Skeletal muscle tissue (tissue), 4 donors: ENCODE measurements around the gene USP36. TPM values are rescaled to one million over a fixed set of nuclear protein-coding genes. Genes with fewer than 3 reads are reported as not detected.

Source experiments
- H3K27ac ChIP-seq: one replicate; pipeline ENCODE4 v1.7.0; 2013; ENCODE audit warnings: mild to moderate bottlenecking, low read depth, low read length, inconsistent platforms
- H3K27me3 ChIP-seq, 3 donors: one replicate each; pipeline ENCODE4 v1.7.0; 2013; ENCODE audit warnings: low read length in 3 of 3; ENCODE audit not compliant: control insufficient read depth in 3 of 3, insufficient read depth in 3 of 3
- H3K36me3 ChIP-seq, 3 donors: one replicate each; pipeline ENCODE4 v1.7.0; 2013; ENCODE audit warnings: low read length in 3 of 3; ENCODE audit not compliant: control insufficient read depth in 3 of 3, insufficient read depth in 3 of 3
- H3K4me1 ChIP-seq, 3 donors: one replicate each; pipeline ENCODE4 v1.7.0; 2013; ENCODE audit warnings: low read length in 3 of 3, mild to moderate bottlenecking in 3 of 3; ENCODE audit not compliant: control insufficient read depth in 3 of 3, insufficient read depth in 3 of 3
- H3K4me3 ChIP-seq, 3 donors: one replicate each; pipeline ENCODE4 v1.7.0; 2013; ENCODE audit warnings: low read length in 3 of 3
- H3K9ac ChIP-seq, 3 donors: one replicate each; pipeline ENCODE4 v1.7.0; 2013; ENCODE audit warnings: low read length in 3 of 3, mild to moderate bottlenecking in 3 of 3, moderate library complexity in 2 of 3, low read depth in 1 of 3
- H3K9me3 ChIP-seq, 3 donors: one replicate each; pipeline ENCODE4 v1.7.0; 2013; ENCODE audit warnings: low read length in 3 of 3; ENCODE audit not compliant: control insufficient read depth in 3 of 3
- total RNA-seq: library from RNA; depleted of rRNA; stranded (reverse); fragments of >200 nt; gene quantifications from one replicate; pipeline ENCODE4 v1.2.3, GENCODE V29; 2014
- donor health status: Osteomylitis.

The USP36 gene
- total RNA-seq, 1 donor from 2014 or later, result 25.6 TPM

DNA sequence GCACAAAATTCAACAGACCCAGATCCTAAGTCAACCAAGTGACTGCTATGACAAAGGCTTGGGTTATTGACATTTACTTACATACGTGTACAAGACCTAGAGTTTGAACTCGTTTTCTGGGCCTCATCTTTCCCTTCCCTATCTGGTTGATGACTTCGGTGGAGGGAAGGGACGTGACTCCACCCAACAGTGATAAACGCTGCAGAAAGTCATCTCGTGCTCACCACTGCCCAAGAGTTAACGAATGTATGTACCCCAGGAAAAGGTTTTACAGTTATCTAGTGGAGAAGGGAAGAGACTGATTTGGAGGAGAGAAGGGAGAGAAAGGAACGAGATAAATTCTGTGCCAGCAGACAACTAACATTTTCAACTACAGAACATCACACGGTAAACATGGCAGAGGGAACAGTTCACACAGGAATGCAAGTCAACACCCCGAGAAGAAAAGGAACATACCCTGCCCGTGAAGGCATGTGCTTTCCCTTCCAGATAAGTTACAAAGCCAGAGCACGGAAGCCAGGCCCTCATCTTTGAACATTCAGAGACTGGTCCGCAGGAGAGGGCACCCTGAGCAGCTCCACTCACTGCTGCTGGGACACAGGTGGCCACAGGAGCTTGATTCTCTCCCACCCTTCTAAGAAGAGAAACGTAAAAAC, 44.6 kb downstream of the USP36 start:
- H3K36me3 ChIP-seq, result peaks cover 39 to 51% (median 45%) of the 10 kb centered on the region in 3 donors
- H3K4me1 ChIP-seq, result peaks cover 35 to 76% (median 68%) of the 10 kb centered on the region in 3 donors
- H3K4me3 ChIP-seq, result no peak overlapping the region
- no peaks in the 10 kb centered on the region for H3K27me3 ChIP-seq
- peak overlapping the region in 1 of 3 donors; percentile 40 for H3K9ac ChIP-seq
- H3K27ac ChIP-seq, result peak overlapping the region; percentile 69
- H3K9me3 ChIP-seq, result no peaks in the 10 kb centered on the region

DNA sequence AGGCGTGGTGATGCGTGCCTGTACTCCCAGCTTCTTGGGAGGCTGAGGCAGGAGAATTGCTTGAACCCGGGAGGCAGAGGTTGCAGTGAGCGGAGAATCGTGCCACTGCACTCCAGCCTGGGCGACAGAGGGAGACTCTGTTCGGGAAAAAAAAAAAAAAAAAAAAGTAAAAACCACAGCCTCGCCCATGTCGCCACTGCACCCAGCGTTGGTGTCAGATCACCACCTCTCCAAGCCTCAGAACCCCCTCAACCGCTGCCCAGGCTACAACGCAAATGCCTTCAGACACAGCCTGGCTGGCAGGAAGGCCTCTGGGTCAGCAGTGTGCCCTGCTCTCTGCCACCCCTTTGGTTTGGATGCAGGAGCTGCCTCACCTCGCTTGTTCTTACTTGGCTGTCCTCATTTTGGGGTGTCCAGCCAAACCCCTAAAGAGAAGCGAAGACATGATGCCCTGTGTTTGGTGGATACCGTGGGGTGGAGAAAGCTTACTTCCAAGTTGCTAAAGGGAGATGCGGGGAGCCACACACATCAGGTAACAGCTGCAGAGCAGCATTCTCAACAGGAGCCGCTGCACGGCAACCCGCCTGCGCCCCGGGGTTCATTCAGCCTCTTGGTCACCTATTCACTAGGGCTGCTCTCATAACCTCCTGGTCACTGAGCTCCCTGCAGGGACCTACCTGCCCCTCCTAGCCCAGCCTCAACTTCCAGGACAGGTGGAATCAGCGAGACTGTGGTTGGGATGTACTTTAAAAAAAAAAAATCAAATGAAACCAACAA, 45.6 kb downstream of the USP36 start:
- H3K27ac ChIP-seq, result peak overlapping the region; percentile 69
- H3K27me3 ChIP-seq, result no peaks in the 10 kb centered on the region
- H3K9ac ChIP-seq, result no peak overlapping the region
- peaks cover 38 to 81% (median 66%) of the 10 kb centered on the region in 3 donors for H3K4me1 ChIP-seq
- H3K9me3 ChIP-seq, result no peaks in the 10 kb centered on the region
- no peak overlapping the region for H3K4me3 ChIP-seq
- peaks cover 36 to 49% (median 45%) of the 10 kb centered on the region in 3 donors for H3K36me3 ChIP-seq

DNA sequence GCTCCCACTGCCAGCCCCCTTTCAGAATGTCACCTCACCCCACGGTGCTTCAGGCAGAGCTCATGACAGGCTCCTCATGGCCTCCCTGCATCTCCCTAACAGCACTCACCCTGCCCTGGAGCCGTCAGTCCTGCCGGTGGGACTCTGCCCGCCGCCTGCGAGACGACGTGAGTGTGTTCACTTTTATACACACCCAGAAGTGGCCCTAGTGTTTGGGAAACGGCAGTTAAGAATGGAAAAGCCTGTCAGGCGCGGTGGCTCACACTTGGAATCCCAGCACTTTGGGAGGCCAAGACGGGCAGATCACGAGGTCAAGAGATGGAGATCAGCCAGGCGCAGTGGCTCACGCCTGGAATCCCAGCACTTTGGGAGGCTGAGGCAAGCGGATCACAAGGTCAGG, 46.2 kb downstream of the USP36 start:
- Histone ChIP-seq H3K27me3 (no peaks in the 10 kb centered on the region), H3K9ac (peak overlapping the region in 1 of 3 donors; percentile 64), H3K4me1 (peaks cover 45 to 87% (median 70%) of the 10 kb centered on the region in 3 donors), H3K9me3 (no peaks in the 10 kb centered on the region), H3K27ac (peak overlapping the region; percentile 65), H3K36me3 (peaks cover 33 to 45% (median 45%) of the 10 kb centered on the region in 3 donors), H3K4me3 (no peak overlapping the region)

GRCh38 chr17:78793968-78794367, 46.6 kb downstream of the USP36 start:
- peaks cover 29 to 41% (median 40%) of the 10 kb centered on the region in 3 donors for H3K36me3 ChIP-seq
- H3K9ac ChIP-seq, result peak overlapping the region in 1 of 3 donors; percentile 64
- H3K4me1 ChIP-seq, result peaks cover 49 to 87% (median 74%) of the 10 kb centered on the region in 3 donors
- no peaks in the 10 kb centered on the region for H3K27me3 ChIP-seq
- H3K4me3 ChIP-seq, result no peak overlapping the region
- no peaks in the 10 kb centered on the region for H3K9me3 ChIP-seq
- peak overlapping the region; percentile 65 for H3K27ac ChIP-seq

- Histone ChIP-seq H3K9me3 (no peaks in the 10 kb centered on the region), H3K4me1 (peaks cover 49 to 82% (median 70%) of the 10 kb centered on the region in 3 donors), H3K27me3 (no peaks in the 10 kb centered on the region), H3K4me3 (peak overlapping the region in 1 of 3 donors; percentile 35), H3K9ac (no peak overlapping the region), H3K36me3 (peaks cover 24 to 37% (median 35%) of the 10 kb centered on the region in 3 donors), H3K27ac (peak overlapping the region; percentile 65)
Measured at GRCh38 chr17:78793415-78793814, 47.2 kb downstream of the USP36 start.

DNA sequence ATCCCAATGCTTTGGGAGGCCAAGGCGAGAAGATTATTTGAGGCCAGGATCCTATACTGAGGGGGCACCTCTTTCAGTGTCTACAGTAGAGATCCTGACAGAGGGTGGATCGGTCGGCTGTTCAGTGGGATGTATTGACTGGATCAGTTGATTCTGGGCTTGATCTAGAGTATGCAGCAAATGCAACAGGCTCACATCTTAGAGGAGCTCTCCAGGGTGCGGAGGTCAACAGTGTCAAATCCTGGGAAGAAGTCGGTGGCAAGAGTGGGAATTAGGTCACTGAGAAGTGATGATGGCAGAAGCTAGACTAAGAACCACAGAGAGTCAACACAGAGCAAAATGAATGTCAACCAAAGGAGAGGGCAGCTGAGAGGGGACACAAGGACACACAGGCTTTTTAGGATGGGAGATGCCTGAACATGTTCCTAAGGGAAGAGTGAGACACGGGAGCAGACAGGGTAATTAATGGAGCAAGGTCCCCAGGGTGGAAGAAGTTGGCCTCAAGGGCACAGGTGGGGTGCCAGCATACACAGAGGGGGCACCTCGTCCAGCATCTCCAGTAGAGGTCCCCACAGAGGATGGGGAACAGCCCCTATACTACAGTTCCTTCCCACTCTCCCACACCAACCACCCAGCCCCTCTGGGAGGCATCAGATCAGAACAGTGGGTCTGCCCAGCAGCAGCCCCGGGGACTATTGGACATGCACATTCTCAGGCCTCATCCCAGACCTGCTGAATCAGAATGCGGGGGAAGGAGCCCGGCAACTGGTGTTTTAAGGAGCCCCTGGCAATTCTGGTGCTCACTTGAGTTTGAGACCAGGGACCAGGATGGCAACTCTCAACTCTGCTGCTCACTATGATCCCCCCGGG, 48.5 kb downstream of the USP36 start:
- Histone ChIP-seq H3K9me3 (no peaks in the 10 kb centered on the region), H3K27ac (peak overlapping the region; percentile 1), H3K4me1 (peaks cover 41 to 68% (median 58%) of the 10 kb centered on the region in 3 donors), H3K36me3 (peaks cover 11 to 23% (median 21%) of the 10 kb centered on the region in 3 donors), H3K27me3 (no peaks in the 10 kb centered on the region), H3K9ac (no peak overlapping the region), H3K4me3 (no peak overlapping the region)

- Histone ChIP-seq H3K9ac (no peak overlapping the region), H3K27ac (no peak overlapping the region)
Measured at GRCh38 chr17:78790552-78790951, 50.1 kb downstream of the USP36 start.

GRCh38 chr17:78789663-78790181, 50.9 kb downstream of the USP36 start:
- Histone ChIP-seq H3K4me1 (peaks cover 37 to 54% (median 53%) of the 10 kb centered on the region in 3 donors), H3K36me3 (peaks cover 0 to 5% (median 0%) of the 10 kb centered on the region in 3 donors), H3K27me3 (no peaks in the 10 kb centered on the region), H3K9ac (peak overlapping the region in 1 of 3 donors; percentile 62), H3K4me3 (peak overlapping the region in 2 of 3 donors; percentile 29 to 34), H3K9me3 (no peaks in the 10 kb centered on the region), H3K27ac (peak overlapping the region; percentile 20)

More at GRCh38 chr17:78790552-78790951, 50.1 kb downstream of the USP36 start:
- no peak overlapping the region for H3K4me3 ChIP-seq
- H3K4me1 ChIP-seq, result peaks cover 37 to 62% (median 53%) of the 10 kb centered on the region in 3 donors
- H3K9me3 ChIP-seq, result no peaks in the 10 kb centered on the region
- H3K36me3 ChIP-seq, result peaks cover 4 to 11% (median 8%) of the 10 kb centered on the region in 3 donors
- no peaks in the 10 kb centered on the region for H3K27me3 ChIP-seq

DNA sequence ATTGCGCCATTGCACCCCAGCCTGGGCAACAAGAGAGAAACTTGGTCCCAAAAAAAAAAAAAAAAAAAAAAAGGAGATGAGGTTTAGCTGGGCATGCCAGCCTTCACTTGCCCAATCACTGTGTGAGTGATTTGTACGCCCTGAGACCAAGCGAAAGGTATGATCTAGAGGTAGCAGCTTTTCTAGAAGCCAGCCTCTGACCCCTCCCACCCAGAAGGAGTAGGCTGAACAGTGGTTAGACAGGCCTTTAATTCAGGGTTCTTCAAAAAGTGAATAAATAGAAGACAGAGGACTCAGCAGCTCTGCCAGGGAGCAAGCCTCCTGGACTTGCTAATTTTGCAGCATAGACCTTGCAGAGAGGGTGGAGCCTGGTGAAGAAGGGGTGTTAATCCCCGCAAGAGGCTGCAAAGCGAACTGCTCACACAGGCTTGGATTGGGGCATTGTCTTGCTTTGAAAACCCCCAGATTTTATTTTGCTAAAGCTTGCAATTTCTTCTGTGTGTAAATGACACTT, 51.4 kb downstream of the USP36 start:
- Histone ChIP-seq H3K4me1 (peaks cover 33 to 49% (median 48%) of the 10 kb centered on the region in 3 donors), H3K4me3 (peak overlapping the region in 1 of 3 donors; percentile 29), H3K27ac (peak overlapping the region; percentile 20), H3K27me3 (no peaks in the 10 kb centered on the region), H3K9ac (peak overlapping the region in 2 of 3 donors; percentile 61 to 62), H3K9me3 (no peaks in the 10 kb centered on the region), H3K36me3 (peaks cover 0 to 3% (median 0%) of the 10 kb centered on the region in 3 donors)
